Loucy (cell line): Measurements from ENCODE around the gene CTCFL.

Source experiments
- CTCF ChIP-seq: fragments of 200-600 bp; sonication (generic); conservative IDR thresholded peaks from 2 replicates; pipeline ENCODE4 v1.5.1; 2014; ENCODE audit warnings: mild to moderate bottlenecking, antibody characterized with exemption, low read length
- EZH2phosphoT487 ChIP-seq: fragments of 200-600 bp; IDR thresholded peaks from 2 replicates; pipeline ENCODE4 v1.6.1; 2018; ENCODE audit warnings: antibody characterized with exemption, mild to moderate bottlenecking, moderate library complexity, borderline replicate concordance

GRCh38 chr20:57528148-57528547 is 3.2 kb upstream of the CTCFL start:
- TF ChIP-seq CTCF (no peak), EZH2phosphoT487 (no peak)
